Pancreas (tissue), 10 donors: Measurements from ENCODE around the gene FKBP5. TPM values are rescaled to one million over a fixed set of nuclear protein-coding genes. Genes with fewer than 3 reads are reported as not detected.

ENCODE experiments used
- ATAC-seq, 4 donors: fragments of 200-7000 bp; cut with Tn5 transposase; one replicate each; pipeline versions ENCODE4 v1.8.0 to v1.9.1; 2020; ENCODE audit warnings: mild to moderate bottlenecking in 4 of 4, moderate library complexity in 4 of 4
- DNase-seq, 6 donors: peaks; one replicate each; pipeline ENCODE4 v3.0.0-alpha.2; 2020
- FAIRE-seq: peaks from 2 replicates; lab custom pipeline; 2012; peaks lifted over from hg19 to GRCh38; lab: Jason Lieb, UNC
- H3K27ac ChIP-seq, 4 donors: fragments of 200-600 bp; sonication (generic); 1 replicate in 3 of 4; 2 replicates in 1 of 4; pipeline versions ENCODE4 v1.5.0 to v1.8.0; 2020
- H3K27me3 ChIP-seq, 4 donors: fragments of 200-600 bp; one replicate each; pipeline ENCODE4 v1.8.0; 2021
- H3K36me3 ChIP-seq, 3 donors: fragments of 200-600 bp; sonication (generic) in 1 of 3; one replicate each; pipeline versions ENCODE4 v1.5.0 to v1.8.0; 2020 to 2021
- H3K4me1 ChIP-seq, 3 donors: fragments of 200-600 bp; one replicate each; pipeline ENCODE4 v1.8.0; 2021
- H3K4me3 ChIP-seq, 4 donors: fragments of 200-600 bp; sonication (generic) in 2 of 4; one replicate each; pipeline versions ENCODE4 v1.5.0 to v1.8.0; 2020 to 2021
- H3K9me3 ChIP-seq, 4 donors: fragments of 200-600 bp; one replicate each; pipeline ENCODE4 v1.8.0; 2021
- WGBS, 2 donors: extraction: QIAGEN DNeasy Blood & Tissue Kit; methylation state at CpG; one replicate each; pipeline ENCODE4 v1.1.7; 2013; 5-methylcytosine and 5-hydroxymethylcytosine counted together
- intact Hi-C, 3 donors: fragments of 100-400 bp; cut with DNase I; formaldehyde crosslinking; loops; one replicate each; pipeline versions ENCODE4 v1.11.1 to v1.14.2; 2022
- polyA plus RNA-seq, 2 donors: library from polyadenylated mRNA; stranded (reverse); fragments of 200-250 nt; gene quantifications; one replicate each; pipeline ENCODE4 v1.2.3, GENCODE V29; 2013
- total RNA-seq, 6 donors: library from RNA; stranded (reverse); fragmentation: NEBNext Ultra II Directional in 4 of 6; extraction: Animal tissue kit (Norgen Biotek cat#: 25700) in 4 of 6; gene quantifications; one replicate each; pipeline versions ENCODE4 v1.2.1 to v1.2.4, GENCODE V29; 2021 to 2023
- TF ChIP-seq, protein P1 (sequence below), 4 donors: fragments of 200-600 bp; sonication (generic) in 3 of 4; IDR thresholded peaks; one replicate each; pipeline versions ENCODE4 v1.5.0 to v1.8.0; 2021; ENCODE audit warnings: antibody characterized with exemption in 4 of 4
- donor health status: healthy with polysubstance abuse.
- donor health status: DM: no; HTN: no; CAD: no; lungs with moderate emphysema.
- donor health status: DM: no; HTN: no; CAD: no.
- donor health status: control.
- donor health status: control.
- donor health status: Bipolar disorder and iron deficiency.
- donor health status: DM: yes; HTN: yes; CAD: no.
- donor health status: DM: no; HTN: no; CAD: no.
- donor health status: DM: no; HTN: no; CAD: no.
- donor health status: DM: yes; HTN: yes; CAD: no.

Gene FKBP5
- total and polyA plus RNA-seq, 8 donors, result 13.0 to 78.4 (median 50.3) TPM

DNA sequence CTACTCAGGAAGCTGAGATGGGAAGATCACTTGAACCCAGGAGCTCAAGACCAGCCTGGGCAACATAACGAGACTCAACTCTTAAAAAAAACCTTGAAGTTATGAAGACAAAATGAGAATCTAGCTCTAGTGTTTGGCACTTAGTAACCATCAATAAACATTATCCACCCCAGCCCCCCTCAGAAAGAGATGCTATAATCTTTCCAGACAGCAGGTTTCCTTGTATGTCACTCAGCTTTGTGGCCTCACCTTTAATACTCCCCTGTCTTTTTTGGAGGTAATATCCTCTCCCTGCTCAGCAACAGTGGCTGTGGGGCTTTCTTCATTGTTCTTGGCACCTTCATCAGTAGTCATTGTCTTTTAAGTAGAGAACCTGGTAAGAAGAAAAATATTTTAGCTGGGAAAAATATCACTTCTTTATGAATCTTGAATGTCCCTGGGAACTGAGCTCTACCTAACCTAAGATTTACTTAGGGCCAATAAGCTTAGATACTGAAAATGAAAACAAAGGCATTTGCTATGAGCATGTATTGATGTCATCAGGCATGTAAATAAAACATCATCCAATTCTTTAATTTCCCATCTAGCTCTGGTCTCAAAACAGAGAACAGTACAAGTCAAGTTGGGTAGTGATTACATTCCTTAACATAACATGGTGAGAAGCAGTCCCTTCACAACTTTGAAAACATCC is 46.1 kb downstream of the FKBP5 start:
- Histone ChIP-seq H3K4me3 (no peak overlapping the region), H3K36me3 (peaks cover 0 to 20% (median 13%) of the 10 kb centered on the region in 3 donors), H3K27ac (no peak overlapping the region), H3K4me1 (peaks cover 0 to 18% (median 15%) of the 10 kb centered on the region in 3 donors), H3K27me3 (no peaks in the 10 kb centered on the region), H3K9me3 (no peaks in the 10 kb centered on the region)
- DNase-seq (no peak), ATAC-seq (peak in 2 of 4 donors; percentile 15 to 37), FAIRE-seq (no peak)
- 95 to 96% methylated on average over 1 of the region's 1 CpG for WGBS, 2 donors
- intact Hi-C loops, result no loop called here
- TF ChIP-seq, protein P1, sequence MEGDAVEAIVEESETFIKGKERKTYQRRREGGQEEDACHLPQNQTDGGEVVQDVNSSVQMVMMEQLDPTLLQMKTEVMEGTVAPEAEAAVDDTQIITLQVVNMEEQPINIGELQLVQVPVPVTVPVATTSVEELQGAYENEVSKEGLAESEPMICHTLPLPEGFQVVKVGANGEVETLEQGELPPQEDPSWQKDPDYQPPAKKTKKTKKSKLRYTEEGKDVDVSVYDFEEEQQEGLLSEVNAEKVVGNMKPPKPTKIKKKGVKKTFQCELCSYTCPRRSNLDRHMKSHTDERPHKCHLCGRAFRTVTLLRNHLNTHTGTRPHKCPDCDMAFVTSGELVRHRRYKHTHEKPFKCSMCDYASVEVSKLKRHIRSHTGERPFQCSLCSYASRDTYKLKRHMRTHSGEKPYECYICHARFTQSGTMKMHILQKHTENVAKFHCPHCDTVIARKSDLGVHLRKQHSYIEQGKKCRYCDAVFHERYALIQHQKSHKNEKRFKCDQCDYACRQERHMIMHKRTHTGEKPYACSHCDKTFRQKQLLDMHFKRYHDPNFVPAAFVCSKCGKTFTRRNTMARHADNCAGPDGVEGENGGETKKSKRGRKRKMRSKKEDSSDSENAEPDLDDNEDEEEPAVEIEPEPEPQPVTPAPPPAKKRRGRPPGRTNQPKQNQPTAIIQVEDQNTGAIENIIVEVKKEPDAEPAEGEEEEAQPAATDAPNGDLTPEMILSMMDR (IDR thresholded peaks at IDR 0.05), result no peak

DNA sequence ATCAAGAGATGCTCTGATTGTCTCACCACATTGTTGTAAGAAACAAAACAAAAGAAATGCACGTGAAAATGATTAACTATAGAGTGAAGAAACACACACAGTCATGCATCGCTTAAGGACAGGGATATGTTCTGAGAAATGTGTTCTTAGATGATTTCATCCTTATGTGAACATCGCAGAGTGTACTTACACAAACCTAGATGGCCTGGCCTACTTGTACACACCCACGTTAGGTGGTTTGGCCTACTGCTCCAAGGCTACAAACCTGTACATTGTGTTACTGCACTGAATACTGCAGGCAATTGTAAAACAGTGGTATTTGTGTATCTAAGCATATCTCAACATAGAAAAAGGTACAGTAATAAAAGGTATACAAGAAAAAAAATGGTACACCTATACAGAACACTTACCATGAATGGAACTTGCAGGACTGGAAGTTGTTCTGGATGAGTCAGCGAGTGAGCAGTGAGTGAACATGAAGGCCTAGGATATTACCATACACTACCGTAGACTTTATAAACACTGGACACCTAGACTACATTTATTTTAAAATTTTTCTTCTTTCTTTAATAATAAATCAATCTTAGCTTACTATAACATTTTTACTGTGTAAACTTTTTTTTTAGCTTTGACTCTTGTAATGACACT is 48.6 kb downstream of the FKBP5 start:
- intact Hi-C loops, result no loop called here
- ATAC-seq, result no peak
- no peak overlapping the region for H3K27ac ChIP-seq
- no peaks in the 10 kb centered on the region for H3K27me3 ChIP-seq
- 82% methylated on average over 6 of the region's 6 CpGs for WGBS, 2 donors
- no peak overlapping the region for H3K4me3 ChIP-seq
- TF ChIP-seq, protein P1 (IDR thresholded peaks at IDR 0.05), result no peak
- FAIRE-seq, result no peak
- H3K36me3 ChIP-seq, result peaks cover 0 to 26% (median 13%) of the 10 kb centered on the region in 3 donors
- no peak for DNase-seq
- no peaks in the 10 kb centered on the region for H3K9me3 ChIP-seq
- peaks cover 12 to 36% (median 19%) of the 10 kb centered on the region in 3 donors for H3K4me1 ChIP-seq

GRCh38 chr6:35638679-35639078 is 50.0 kb downstream of the FKBP5 start:
- FAIRE-seq (no peak), ATAC-seq (no peak), DNase-seq (no peak)
- Histone ChIP-seq H3K36me3 (peaks cover 0 to 26% (median 13%) of the 10 kb centered on the region in 3 donors), H3K9me3 (no peaks in the 10 kb centered on the region), H3K4me3 (no peak overlapping the region), H3K4me1 (peaks cover 20 to 44% (median 23%) of the 10 kb centered on the region in 3 donors), H3K27me3 (no peaks in the 10 kb centered on the region), H3K27ac (peak overlapping the region in 1 of 4 donors; percentile 60)
- intact Hi-C loops, result no loop called here
- TF ChIP-seq, protein P1 (IDR thresholded peaks at IDR 0.05), result no peak
- WGBS, 2 donors, result 55 to 58% methylated on average over 3 of the region's 3 CpGs

DNA sequence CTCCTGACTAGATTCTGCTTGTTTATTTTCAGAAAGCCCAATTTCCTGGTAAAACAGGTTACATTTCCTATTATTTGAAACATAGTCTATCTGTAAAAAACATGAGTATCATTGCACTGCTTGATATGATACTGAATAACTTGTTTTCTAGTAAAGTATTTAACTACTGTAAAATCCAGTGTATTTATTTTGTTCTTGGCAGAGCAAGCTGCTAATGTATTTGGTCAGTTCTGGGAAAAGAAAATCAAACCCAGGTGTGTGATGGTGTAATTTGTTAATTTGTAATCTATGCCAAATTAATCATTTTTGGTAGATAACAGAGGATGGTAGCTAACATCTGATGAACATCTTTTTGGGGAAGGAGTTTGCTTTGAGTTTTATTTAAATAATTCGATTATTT is 50.8 kb downstream of the FKBP5 start:
- no peak for DNase-seq
- no peaks in the 10 kb centered on the region for H3K27me3 ChIP-seq
- TF ChIP-seq, protein P1 (IDR thresholded peaks at IDR 0.05), result no peak
- intact Hi-C loops, result no loop called here
- peaks cover 20 to 44% (median 23%) of the 10 kb centered on the region in 3 donors for H3K4me1 ChIP-seq
- H3K4me3 ChIP-seq, result no peak overlapping the region
- ATAC-seq, result peak; percentile 33 to 66 (median 58)
- H3K9me3 ChIP-seq, result no peaks in the 10 kb centered on the region
- H3K36me3 ChIP-seq, result peaks cover 0 to 26% (median 13%) of the 10 kb centered on the region in 3 donors
- H3K27ac ChIP-seq, result peak overlapping the region in 2 of 4 donors; percentile 48 to 60
- WGBS, 2 donors, result 15 to 47% methylated on average over 1 of the region's 1 CpG
- no peak for FAIRE-seq
